ENCODE measurements around the gene RACK1.

RACK1 gene

DNA sequence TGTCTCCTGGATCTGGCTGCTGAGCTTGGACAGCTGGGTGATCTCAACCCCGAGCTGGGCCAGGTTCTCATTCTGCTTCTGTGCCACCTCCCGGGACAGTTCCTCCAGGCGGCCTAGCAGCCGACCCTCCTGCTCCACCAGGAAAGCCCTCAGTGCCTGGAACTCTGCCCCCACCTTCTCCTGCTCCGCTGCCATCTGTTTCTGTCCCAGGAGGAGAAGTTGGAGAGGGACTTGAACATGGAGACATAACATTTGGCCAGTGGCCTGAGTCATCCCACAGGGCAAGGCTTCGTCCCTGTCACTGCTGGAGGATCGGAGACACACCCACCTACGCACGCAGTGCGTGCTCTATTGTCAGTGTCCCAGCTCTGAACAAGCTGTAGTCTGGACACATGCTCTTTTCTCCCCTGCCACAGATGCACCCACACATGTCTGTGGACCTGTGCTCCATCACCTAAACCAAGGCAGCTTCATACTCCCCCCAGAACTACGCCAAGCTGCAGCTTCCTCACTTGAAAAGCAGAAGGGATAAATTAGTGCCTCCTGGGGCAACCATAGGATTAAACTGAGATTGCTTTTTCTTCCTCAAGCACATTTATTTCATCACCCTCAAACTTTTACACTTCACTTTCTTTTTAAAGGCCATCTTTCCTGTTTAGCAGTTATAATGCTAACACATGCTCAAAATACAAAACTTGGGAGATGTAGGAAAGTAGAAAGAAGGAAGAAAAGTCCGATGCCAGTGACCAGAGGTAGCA is 43.6 kb downstream of the RACK1 start:
- in situ Hi-C loops (cut with MboI; ENCODE audit: low sequenced_read_pairs) = no loop called here

GRCh38 chr5:181198905-181199519 is 44.7 kb downstream of the RACK1 start:
- in situ Hi-C loops (cut with MboI; ENCODE audit: low sequenced_read_pairs) = no loop called here

DNA sequence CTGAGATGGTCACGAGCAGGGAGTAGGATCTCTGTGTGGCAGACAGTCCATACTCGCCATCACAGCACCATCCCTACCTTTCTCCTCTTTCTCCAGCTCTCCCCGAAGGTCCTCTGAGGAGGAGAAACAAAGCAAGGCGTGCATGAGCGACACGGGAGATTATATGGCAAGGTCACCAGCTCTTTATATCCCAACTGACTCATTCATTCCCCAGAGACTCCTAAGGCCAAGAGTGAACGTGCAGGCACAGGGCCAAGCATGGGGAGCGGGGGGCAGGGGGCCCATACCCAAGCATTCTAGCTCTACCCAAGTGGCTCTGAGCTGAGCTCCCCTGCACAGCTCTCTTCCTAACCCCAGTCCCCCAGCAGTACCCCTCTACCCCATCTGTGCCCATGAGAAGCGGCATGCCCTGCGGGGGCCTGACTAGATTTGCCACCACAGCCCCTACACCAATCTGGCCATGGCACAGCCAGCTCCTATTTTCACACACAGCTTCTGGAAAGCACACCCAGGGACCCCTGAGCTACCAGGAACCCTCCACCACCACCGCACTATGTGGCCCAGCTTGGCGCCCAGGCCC is 45.5 kb downstream of the RACK1 start:
- in situ Hi-C loops (cut with MboI; ENCODE audit: low sequenced_read_pairs) = no loop called here

- in situ Hi-C loops (cut with MboI; ENCODE audit: low sequenced_read_pairs) = no loop called here
Observed at GRCh38 chr5:181197326-181197951, 46.3 kb downstream of the RACK1 start.

- in situ Hi-C loops (cut with MboI; ENCODE audit: low sequenced_read_pairs) = no loop called here
Observed at GRCh38 chr5:181195249-181195761, 48.4 kb downstream of the RACK1 start.

- in situ Hi-C loops (cut with MboI; ENCODE audit: low sequenced_read_pairs) = no loop called here
Observed at GRCh38 chr5:181194489-181195248, 49.0 kb downstream of the RACK1 start.

- in situ Hi-C loops (cut with MboI; ENCODE audit: low sequenced_read_pairs) = no loop called here
Observed at GRCh38 chr5:181193656-181194055, 50.0 kb downstream of the RACK1 start.

DNA sequence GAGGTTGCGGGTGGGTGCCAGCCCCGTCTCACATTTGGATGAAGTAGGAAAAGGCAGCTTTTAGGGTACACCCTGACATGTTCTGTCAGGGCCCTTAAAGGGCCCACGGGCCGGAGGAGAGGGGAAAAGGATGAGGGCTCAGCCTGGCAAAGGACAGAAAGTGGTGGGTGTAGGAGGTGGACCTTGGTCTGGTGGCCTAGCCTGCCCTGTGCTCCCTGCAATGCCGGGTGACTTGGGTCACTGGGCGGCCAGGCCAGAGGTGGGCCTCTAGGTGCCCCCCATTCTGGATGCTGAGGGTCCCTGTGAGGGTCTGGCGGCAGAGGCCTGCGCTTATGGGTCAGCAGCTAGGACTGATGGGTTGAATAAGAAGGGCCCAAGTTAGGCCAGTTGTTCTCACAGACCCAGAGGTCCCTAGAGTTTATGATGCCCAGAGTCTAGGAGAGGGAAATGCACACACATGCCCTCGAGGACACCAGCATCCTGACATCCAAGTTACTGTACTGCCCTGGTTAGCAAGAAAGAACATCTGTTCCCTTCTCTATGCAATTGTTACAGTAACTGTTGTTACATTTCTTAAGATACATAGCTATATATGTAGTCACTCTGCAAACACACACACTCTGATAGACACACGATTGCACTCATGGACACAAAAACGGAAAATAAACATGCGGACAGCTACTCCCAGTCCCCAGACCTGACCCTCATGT is 51.2 kb downstream of the RACK1 start:
- in situ Hi-C loops (cut with MboI; ENCODE audit: low sequenced_read_pairs) = no loop called here

DNA sequence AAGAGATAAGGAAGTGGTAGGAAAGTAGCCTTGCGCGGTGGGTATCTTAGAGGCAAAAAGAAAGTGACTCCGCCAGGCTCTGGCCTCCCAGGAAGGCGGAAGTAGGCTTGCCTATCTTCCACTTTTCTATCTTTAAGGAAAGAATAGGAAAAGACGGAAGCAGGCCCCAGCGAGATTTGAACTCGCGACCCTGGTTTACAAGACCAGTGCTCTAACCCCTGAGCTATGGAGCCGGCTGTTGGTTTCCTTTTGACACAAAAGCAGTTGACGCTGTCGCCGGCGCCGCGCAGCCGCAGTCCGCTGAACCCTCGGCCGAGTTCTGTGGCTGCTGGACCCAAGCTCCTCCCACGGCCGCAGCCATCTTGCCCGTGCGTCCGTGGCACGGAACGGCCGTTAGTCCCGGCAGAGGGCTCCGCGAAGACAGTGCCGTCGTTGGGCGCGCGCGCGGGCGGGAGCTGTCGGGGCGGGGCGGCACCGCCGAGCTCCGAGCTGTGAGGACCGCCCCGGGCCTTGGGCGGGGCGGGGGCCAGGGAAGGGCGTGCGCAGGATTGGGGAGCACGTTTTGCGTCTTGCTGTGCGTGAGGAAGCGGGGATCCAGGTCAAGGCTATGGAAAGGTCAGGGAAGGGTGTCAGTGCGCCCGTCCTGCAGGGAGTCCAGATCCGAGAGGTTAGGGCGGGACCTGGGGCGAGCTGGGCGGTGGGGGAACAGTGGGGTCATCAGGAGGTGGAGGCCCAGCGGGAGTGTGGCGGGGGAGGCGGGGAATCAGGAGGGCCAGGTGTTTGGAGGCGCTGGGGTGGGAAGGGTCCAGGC is 52.0 kb downstream of the RACK1 start:
- in situ Hi-C loops (cut with MboI; ENCODE audit: low sequenced_read_pairs) = no loop called here

DNA sequence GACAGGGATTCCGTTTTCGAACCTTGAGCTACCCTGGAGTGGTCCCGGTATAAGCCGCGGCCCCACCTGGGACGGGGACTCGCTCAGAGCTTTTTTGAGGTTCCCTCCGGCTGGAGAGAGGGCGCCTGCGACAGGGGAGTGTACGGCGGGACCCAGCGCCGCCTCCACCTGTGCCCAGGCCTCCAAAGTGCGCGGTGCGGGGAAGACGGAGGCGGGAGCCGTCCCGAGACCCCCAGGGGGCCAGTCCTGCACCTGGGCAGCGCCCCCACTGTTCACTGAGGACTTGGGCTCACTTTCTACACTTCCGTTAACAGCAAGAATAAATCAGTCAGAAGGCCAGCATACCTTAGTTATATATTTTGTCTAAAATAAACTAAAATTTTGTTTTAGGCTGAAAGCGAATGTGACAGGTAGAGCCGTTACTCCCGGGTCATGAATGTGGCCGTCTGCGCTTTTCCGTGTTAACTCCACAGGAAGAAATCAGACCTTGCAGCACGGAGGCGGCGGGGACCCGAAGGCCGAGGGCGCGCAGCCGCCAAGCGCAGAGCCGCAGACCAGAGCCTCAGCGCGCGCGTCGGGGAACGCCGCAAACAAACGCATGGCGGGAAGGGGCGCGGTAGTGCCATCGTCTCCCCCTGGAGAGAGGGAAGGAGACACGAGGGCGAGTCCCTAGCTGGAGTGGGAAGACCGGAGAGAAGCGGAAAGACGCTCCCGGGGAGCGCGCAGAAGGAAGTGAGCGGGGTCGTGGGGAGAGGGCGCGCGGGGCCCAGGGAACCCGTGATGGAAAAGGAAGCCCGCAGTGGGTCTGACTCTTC is 52.8 kb downstream of the RACK1 start:
- in situ Hi-C loops (cut with MboI; ENCODE audit: low sequenced_read_pairs) = no loop called here

GRCh38 chr5:181189962-181190710 is 53.6 kb downstream of the RACK1 start:
- in situ Hi-C loops (cut with MboI; ENCODE audit: low sequenced_read_pairs) = no loop called here

DNA sequence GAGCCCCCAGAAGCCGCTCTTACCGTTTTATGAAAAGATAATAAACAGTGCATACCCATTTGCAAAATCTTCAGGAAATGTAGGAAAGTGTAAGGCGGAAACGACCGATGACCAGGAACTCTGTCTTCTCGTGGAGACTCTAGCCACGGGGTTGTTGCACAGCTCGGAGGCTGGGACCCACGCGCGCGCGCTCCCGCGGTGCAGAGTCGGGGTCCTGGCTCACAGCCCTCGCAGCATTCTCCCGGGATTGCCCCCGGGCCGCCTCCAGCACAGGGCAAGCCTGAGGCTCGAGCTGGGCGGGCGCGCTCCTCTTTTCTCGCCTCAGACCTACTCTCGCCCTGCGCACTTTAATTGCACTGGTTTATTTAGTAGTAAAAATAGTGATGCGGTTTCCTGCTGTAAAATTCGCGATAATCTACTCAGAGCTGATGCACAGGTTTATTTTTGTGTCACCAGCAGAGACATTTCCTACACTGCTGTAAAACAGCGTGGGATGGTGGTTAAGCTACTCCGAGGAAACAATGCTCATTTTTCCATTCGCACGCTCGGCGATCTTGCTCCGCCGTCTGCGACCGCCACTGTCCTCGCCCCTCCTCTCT is 54.2 kb downstream of the RACK1 start:
- in situ Hi-C loops (cut with MboI; ENCODE audit: low sequenced_read_pairs) = no loop called here

GRCh38 chr5:181188700-181189362 is 54.9 kb downstream of the RACK1 start:
- in situ Hi-C loops (cut with MboI; ENCODE audit: low sequenced_read_pairs) = no loop called here

DNA sequence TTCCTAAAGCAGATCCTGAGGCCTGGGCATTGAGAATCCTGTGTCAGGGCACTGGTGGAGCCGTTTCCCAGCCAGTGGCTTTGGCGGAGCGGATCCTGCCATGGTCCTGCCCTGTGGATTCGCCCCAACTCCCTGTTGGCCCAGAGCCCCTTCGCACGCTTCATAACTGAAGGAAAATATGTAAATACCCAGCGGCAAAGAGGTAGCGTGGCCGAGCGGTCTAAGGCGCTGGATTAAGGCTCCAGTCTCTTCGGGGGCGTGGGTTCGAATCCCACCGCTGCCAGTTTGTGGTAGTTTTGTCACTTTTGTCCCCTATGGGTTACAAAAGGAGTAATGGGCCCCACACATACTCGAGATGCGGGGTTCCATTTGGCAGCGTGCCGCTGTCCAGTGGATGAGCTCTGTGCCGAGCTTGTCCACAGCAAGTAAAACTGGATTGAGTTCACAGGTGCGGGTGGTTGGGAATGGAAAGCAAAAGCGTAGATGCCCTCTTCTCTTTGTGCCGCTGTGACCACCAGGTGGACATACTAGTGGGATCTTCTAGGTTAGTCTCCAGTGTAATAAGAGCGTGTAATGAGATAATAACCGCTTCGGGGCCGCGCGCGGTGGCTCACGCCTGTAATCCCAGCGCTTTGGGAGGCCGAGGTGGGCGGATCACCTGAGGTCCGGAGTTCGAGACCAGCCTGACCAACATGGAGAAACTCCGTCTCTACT is 56.0 kb downstream of the RACK1 start:
- in situ Hi-C loops (cut with MboI; ENCODE audit: low sequenced_read_pairs) = no loop called here

DNA sequence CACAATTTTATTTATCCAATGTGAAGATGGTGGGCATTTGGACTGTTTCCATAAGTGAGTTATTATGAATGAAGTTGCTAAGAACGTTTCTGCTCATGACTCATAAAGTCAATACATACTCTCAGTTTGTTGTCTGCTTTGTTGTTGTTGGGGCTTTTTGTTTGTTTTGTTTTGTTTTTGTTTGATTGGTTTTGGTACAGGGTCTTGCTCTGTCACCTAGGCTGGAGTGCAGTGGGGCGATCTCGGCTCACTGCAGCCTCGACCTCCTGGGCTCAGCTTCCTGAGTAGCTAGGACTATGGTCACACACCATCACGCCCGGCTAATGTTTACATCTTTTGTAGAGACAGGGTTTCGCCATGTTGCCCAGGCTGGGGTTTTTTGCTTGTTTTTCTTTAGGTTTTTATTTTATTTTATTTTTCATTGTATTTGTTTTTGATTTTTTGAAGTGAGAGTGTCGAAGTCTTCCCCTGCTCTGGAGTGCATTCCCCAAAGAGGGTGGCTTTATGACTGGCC is 56.7 kb downstream of the RACK1 start:
- in situ Hi-C loops (cut with MboI; ENCODE audit: low sequenced_read_pairs) = no loop called here

Measured in hTERT RPE-1 (cell line).